ENCODE measurements around the gene GPR37L1.

GRCh38 chr1:202151045-202151444 lies 28.3 kb downstream of the GPR37L1 start:
- TF ChIP-seq CTCF (IDR thresholded peaks at IDR 0.05) (no peak), EP300 (IDR thresholded peaks at IDR 0.05) (no peak), POLR2A (IDR thresholded peaks at IDR 0.05) (no peak), POLR2AphosphoS5 (IDR thresholded peaks at IDR 0.05) (no peak)
